KMS-11 (cell line): Measurements from ENCODE around the gene DLL1.

Experiments
- H2AFZ ChIP-seq: fragments of 200-600 bp; sonication (generic); 2 replicates; pipeline ENCODE4 v1.6.1; 2016; ENCODE audit warnings: antibody characterized with exemption, mixed run types, low read depth
- H3K27ac ChIP-seq: fragments of 200-600 bp; sonication (generic); 2 replicates; pipeline ENCODE4 v1.6.1; 2016; ENCODE audit warnings: mild to moderate bottlenecking, mixed run types
- H3K27me3 ChIP-seq: fragments of 200-600 bp; sonication (generic); 2 replicates; pipeline ENCODE4 v1.6.1; 2017; ENCODE audit warnings: mild to moderate bottlenecking, low read depth, mixed run types, moderate library complexity; ENCODE audit not compliant: insufficient read depth
- H3K36me3 ChIP-seq: fragments of 200-600 bp; sonication (generic); 2 replicates; pipeline ENCODE4 v1.6.1; 2017; ENCODE audit warnings: mild to moderate bottlenecking, mixed run types; ENCODE audit not compliant: insufficient read depth
- H3K4me1 ChIP-seq: fragments of 200-600 bp; sonication (generic); 2 replicates; pipeline ENCODE4 v1.6.1; 2016; ENCODE audit warnings: mild to moderate bottlenecking, low read depth, mixed run types; ENCODE audit not compliant: poor library complexity, severe bottlenecking
- H3K4me2 ChIP-seq: fragments of 200-600 bp; sonication (generic); 2 replicates; pipeline ENCODE4 v1.7.0; 2016; ENCODE audit warnings: mild to moderate bottlenecking, mixed run types
- H3K4me3 ChIP-seq: fragments of 200-600 bp; sonication (generic); IDR thresholded peaks from 2 replicates; pipeline ENCODE4 v1.6.1; 2017; ENCODE audit warnings: low read depth, low read length, mixed read lengths; ENCODE audit not compliant: insufficient read depth
- H3K79me2 ChIP-seq: fragments of 200-600 bp; sonication (generic); 2 replicates; pipeline ENCODE4 v1.6.1; 2016; ENCODE audit warnings: low read depth, mixed run types; ENCODE audit not compliant: insufficient read depth
- H3K9ac ChIP-seq: fragments of 200-600 bp; sonication (generic); 2 replicates; pipeline ENCODE4 v1.6.1; 2016; ENCODE audit warnings: mild to moderate bottlenecking, mixed run types
- H4K20me1 ChIP-seq: fragments of 200-600 bp; sonication (generic); 2 replicates; pipeline ENCODE4 v1.6.1; 2016; ENCODE audit warnings: mild to moderate bottlenecking, mixed run types; ENCODE audit not compliant: insufficient read depth
- CTCF ChIP-seq: fragments of 200-600 bp; sonication (generic); conservative IDR thresholded peaks from 2 replicates; pipeline ENCODE4 v1.6.1; 2017; ENCODE audit warnings: low read depth, mild to moderate bottlenecking, antibody characterized with exemption, low read length, moderate library complexity, mixed read lengths

Gene DLL1

GRCh38 chr6:170312876-170313275 lies 22.0 kb upstream of the DLL1 start:
- Histone ChIP-seq H2AFZ (no peak overlapping the region), H3K36me3 (no peaks in the 10 kb centered on the region), H4K20me1 (no peaks in the 10 kb centered on the region), H3K4me3 (no peak overlapping the region), H3K9ac (no peak overlapping the region), H3K4me1 (no peaks in the 10 kb centered on the region), H3K27ac (no peak overlapping the region), H3K27me3 (no peaks in the 10 kb centered on the region), H3K4me2 (no peak overlapping the region), H3K79me2 (peaks cover 44% of the 10 kb centered on the region)
- TF ChIP-seq CTCF, result no peak

DNA sequence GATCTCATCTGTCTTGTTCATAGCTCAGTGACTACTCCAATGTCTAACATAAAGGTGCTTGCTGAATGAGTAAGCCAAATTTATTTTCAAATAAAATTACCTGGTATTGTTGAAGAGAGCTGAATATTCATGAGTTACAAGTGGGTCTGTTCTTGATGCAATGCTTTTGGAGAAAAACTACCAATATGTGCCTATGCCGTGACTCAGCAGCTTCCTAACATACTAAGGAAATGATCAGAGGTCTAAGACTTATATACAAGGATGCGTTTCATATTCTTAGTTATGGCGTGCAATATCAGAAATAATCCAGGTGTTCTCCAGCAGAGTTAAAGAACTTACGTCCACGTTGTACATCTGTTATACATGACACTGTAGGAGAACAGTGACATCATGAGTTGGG lies 20.8 kb upstream of the DLL1 start:
- no peak for TF ChIP-seq CTCF
- Histone ChIP-seq H3K79me2 (peaks cover 55% of the 10 kb centered on the region), H4K20me1 (no peaks in the 10 kb centered on the region), H3K4me2 (no peak overlapping the region), H3K27ac (no peak overlapping the region), H3K9ac (no peak overlapping the region), H3K36me3 (no peaks in the 10 kb centered on the region), H2AFZ (no peak overlapping the region), H3K4me1 (peaks cover 4% of the 10 kb centered on the region), H3K27me3 (no peaks in the 10 kb centered on the region), H3K4me3 (no peak overlapping the region)

DNA sequence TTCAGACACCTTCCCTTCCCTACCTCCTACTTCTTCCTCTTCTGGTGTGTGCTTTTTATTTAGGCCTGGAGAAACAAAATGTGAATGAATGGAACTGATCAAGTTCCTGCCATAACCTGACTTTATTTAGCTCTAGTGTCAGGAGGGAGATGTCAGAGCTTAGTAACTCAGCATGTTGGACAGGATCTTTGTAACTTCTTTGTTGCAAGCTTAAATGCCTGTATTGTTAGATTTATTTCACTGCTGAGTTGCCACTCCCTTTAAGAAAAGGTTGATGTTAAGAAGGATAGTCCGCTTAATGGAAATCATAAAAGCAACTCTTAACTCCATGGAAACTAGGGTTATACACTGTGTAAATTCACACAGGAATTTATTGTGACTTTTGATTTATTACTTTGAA lies 17.9 kb upstream of the DLL1 start:
- H3K79me2 ChIP-seq, result peaks cover 51% of the 10 kb centered on the region
- H4K20me1 ChIP-seq, result no peaks in the 10 kb centered on the region
- no peak overlapping the region for H3K4me3 ChIP-seq
- no peak overlapping the region for H2AFZ ChIP-seq
- H3K36me3 ChIP-seq, result no peaks in the 10 kb centered on the region
- H3K27me3 ChIP-seq, result no peaks in the 10 kb centered on the region
- H3K9ac ChIP-seq, result no peak overlapping the region
- H3K4me2 ChIP-seq, result no peak overlapping the region
- H3K4me1 ChIP-seq, result peaks cover 10% of the 10 kb centered on the region
- H3K27ac ChIP-seq, result no peak overlapping the region
- TF ChIP-seq CTCF, result no peak

- H3K27me3 ChIP-seq, result no peaks in the 10 kb centered on the region
- H3K4me2 ChIP-seq, result peak overlapping the region; percentile 84
- peak overlapping the region; percentile 59 for H3K27ac ChIP-seq
- H2AFZ ChIP-seq, result peak overlapping the region; percentile 85
- H3K9ac ChIP-seq, result peak overlapping the region; percentile 80
- H3K79me2 ChIP-seq, result peaks cover 48% of the 10 kb centered on the region
- peak overlapping the region; percentile 35 for H3K4me3 ChIP-seq
- no peaks in the 10 kb centered on the region for H4K20me1 ChIP-seq
- peaks cover 10% of the 10 kb centered on the region for H3K4me1 ChIP-seq
- no peaks in the 10 kb centered on the region for H3K36me3 ChIP-seq
- no peak for TF ChIP-seq CTCF
These were observed 16.2 kb upstream of the DLL1 start for GRCh38 chr6:170307080-170307545.
